ENCODE results near the gene PDZRN4.

DNA sequence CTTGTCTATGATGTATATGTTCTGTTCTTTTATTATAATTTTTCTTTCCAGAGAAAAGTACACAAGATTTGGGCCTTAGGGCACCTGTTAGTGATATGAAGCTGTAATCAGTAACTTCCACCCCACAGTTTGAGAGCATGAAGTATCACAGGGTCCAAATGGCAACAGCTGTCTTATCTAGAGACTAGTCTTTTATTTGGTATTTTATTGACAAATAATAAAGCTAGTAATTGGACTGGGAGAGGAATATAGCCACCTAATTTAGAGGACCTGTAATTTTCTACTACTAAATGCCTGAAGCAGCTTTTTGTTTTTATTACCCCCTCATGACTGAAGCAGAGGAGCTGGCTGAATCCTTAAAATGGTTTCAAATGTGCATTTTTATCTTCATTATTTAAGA lies 174.8 kb downstream of the PDZRN4 start:
- TF ChIP-seq, protein P1, sequence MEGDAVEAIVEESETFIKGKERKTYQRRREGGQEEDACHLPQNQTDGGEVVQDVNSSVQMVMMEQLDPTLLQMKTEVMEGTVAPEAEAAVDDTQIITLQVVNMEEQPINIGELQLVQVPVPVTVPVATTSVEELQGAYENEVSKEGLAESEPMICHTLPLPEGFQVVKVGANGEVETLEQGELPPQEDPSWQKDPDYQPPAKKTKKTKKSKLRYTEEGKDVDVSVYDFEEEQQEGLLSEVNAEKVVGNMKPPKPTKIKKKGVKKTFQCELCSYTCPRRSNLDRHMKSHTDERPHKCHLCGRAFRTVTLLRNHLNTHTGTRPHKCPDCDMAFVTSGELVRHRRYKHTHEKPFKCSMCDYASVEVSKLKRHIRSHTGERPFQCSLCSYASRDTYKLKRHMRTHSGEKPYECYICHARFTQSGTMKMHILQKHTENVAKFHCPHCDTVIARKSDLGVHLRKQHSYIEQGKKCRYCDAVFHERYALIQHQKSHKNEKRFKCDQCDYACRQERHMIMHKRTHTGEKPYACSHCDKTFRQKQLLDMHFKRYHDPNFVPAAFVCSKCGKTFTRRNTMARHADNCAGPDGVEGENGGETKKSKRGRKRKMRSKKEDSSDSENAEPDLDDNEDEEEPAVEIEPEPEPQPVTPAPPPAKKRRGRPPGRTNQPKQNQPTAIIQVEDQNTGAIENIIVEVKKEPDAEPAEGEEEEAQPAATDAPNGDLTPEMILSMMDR (IDR thresholded peaks at IDR 0.05): no peak
- no peak for TF ChIP-seq POLR2A (IDR thresholded peaks at IDR 0.05)
